NAMALWA (cell line): ENCODE data around the gene SDHA.
A peak's percentile ranks its signal among the peaks of the same experiment; 100 is the strongest.
"Not testable (repeated sequence)": the region's sequence is repeated elsewhere in the genome, so short reads cannot be mapped to it uniquely, and the experiment has no call there.

ENCODE experiments used
- DNase-seq: peaks from one replicate; pipeline ENCODE4 v3.0.0-alpha.2; 2015; ENCODE audit warnings: low spot score

SDHA gene

GRCh38 chr5:198516-199196, 19.5 kb upstream of the SDHA start:
- DNase-seq: no peak

- DNase-seq: no peak
Measured at GRCh38 chr5:199197-199949, 18.7 kb upstream of the SDHA start.

GRCh38 chr5:199950-200645, 18.0 kb upstream of the SDHA start:
- DNase-seq: no peak

- peak; percentile 86 for DNase-seq
Measured at GRCh38 chr5:200985-201384, 17.1 kb upstream of the SDHA start.

GRCh38 chr5:201672-202071, 16.4 kb upstream of the SDHA start:
- no peak for DNase-seq

GRCh38 chr5:203246-203930, 14.7 kb upstream of the SDHA start:
- no peak for DNase-seq

GRCh38 chr5:204001-204400, 14.1 kb upstream of the SDHA start:
- no peak for DNase-seq

- no peak for DNase-seq
Measured at GRCh38 chr5:204462-204861, 13.7 kb upstream of the SDHA start.

GRCh38 chr5:204966-205670, 13.0 kb upstream of the SDHA start:
- DNase-seq: no peak

- DNase-seq: no peak
Measured at GRCh38 chr5:206406-206805, 11.7 kb upstream of the SDHA start.

- no peak for DNase-seq
Measured at GRCh38 chr5:206927-207536, 11.1 kb upstream of the SDHA start.

- no peak for DNase-seq
Measured at GRCh38 chr5:207599-207998, 10.5 kb upstream of the SDHA start.

GRCh38 chr5:208449-209114, 9.5 kb upstream of the SDHA start:
- DNase-seq: no peak

GRCh38 chr5:213803-214395, 4.2 kb upstream of the SDHA start:
- DNase-seq: no peak

GRCh38 chr5:215256-215655, 2.9 kb upstream of the SDHA start:
- DNase-seq: not testable (repeated sequence)

- DNase-seq: not testable (repeated sequence)
Measured at GRCh38 chr5:216076-216475, 2.0 kb upstream of the SDHA start.

GRCh38 chr5:218457-219291, 554 bp downstream of the SDHA start:
- DNase-seq: peak; percentile 46

- DNase-seq: peak; percentile 61
Measured at GRCh38 chr5:219460-219863, 1.3 kb downstream of the SDHA start.

GRCh38 chr5:219991-220390, 1.9 kb downstream of the SDHA start:
- DNase-seq: peak; percentile 69
